DOHH2 (cell line): ENCODE results near the gene ZNF408.

Source experiments
- EZH2phosphoT487 ChIP-seq: fragments of 200-600 bp; sonication (generic); IDR thresholded peaks from 2 replicates; pipeline ENCODE4 v1.6.1; 2017; ENCODE audit warnings: borderline replicate concordance, mild to moderate bottlenecking, antibody characterized with exemption, low read length, moderate library complexity, mixed read lengths
- TF ChIP-seq, protein P1 (sequence below): fragments of 200-600 bp; sonication (generic); IDR thresholded peaks from one replicate; pipeline ENCODE4 v1.5.1; 2014; ENCODE audit warnings: antibody characterized with exemption, mild to moderate bottlenecking, low read depth, low read length; ENCODE audit not compliant: poor library complexity, severe bottlenecking

- TF ChIP-seq, protein P1, sequence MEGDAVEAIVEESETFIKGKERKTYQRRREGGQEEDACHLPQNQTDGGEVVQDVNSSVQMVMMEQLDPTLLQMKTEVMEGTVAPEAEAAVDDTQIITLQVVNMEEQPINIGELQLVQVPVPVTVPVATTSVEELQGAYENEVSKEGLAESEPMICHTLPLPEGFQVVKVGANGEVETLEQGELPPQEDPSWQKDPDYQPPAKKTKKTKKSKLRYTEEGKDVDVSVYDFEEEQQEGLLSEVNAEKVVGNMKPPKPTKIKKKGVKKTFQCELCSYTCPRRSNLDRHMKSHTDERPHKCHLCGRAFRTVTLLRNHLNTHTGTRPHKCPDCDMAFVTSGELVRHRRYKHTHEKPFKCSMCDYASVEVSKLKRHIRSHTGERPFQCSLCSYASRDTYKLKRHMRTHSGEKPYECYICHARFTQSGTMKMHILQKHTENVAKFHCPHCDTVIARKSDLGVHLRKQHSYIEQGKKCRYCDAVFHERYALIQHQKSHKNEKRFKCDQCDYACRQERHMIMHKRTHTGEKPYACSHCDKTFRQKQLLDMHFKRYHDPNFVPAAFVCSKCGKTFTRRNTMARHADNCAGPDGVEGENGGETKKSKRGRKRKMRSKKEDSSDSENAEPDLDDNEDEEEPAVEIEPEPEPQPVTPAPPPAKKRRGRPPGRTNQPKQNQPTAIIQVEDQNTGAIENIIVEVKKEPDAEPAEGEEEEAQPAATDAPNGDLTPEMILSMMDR = no peak
- no peak for TF ChIP-seq EZH2phosphoT487
These were observed 28.5 kb downstream of the ZNF408 start for GRCh38 chr11:46729110-46730027.
